ENCODE data around the gene TCF4.

DNA sequence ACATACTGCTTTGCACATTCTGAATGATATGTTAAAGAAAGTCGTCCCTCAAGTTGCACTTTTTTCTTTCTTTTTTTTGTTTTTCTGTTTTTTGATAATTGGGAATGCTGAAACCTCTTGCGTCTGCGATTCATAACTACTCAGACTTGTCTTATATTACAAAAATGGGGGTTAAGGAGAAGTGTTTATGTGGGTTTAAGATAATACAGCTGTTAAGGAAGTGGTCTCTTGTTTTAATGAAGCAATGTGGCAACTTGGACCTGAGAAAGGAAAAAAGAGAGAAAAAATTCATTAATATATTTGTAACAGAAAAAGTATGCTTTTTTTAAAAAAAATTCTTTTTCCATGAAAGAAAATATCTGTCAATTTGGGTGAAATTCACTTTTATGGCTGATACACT, 360.2 kb downstream of the TCF4 start:
- TF ChIP-seq, protein P1, sequence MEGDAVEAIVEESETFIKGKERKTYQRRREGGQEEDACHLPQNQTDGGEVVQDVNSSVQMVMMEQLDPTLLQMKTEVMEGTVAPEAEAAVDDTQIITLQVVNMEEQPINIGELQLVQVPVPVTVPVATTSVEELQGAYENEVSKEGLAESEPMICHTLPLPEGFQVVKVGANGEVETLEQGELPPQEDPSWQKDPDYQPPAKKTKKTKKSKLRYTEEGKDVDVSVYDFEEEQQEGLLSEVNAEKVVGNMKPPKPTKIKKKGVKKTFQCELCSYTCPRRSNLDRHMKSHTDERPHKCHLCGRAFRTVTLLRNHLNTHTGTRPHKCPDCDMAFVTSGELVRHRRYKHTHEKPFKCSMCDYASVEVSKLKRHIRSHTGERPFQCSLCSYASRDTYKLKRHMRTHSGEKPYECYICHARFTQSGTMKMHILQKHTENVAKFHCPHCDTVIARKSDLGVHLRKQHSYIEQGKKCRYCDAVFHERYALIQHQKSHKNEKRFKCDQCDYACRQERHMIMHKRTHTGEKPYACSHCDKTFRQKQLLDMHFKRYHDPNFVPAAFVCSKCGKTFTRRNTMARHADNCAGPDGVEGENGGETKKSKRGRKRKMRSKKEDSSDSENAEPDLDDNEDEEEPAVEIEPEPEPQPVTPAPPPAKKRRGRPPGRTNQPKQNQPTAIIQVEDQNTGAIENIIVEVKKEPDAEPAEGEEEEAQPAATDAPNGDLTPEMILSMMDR (IDR thresholded peaks at IDR 0.05) = no peak
- TF ChIP-seq EZH2 (IDR thresholded peaks at IDR 0.05; ENCODE audit: borderline replicate concordance, insufficient read depth, low read depth, low read length, poor library complexity, severe bottlenecking) = no peak

Data from B cell (primary cell).